Uterus (tissue), 4 donors: ENCODE measurements around the gene CFHR1. TPM values are rescaled to one million over a fixed set of nuclear protein-coding genes. Genes with fewer than 3 reads are reported as not detected.

ENCODE experiments used
- DNase-seq, 2 donors: peaks; one replicate each; pipeline ENCODE4 v3.0.0-alpha.2; 2019 to 2020
- H3K27ac ChIP-seq, 2 donors: fragments of 200-600 bp; sonication (generic); 1 replicate in 1 of 2; 2 replicates in 1 of 2; pipeline ENCODE4 v1.5.1; 2016 to 2018
- H3K27me3 ChIP-seq, 2 donors: fragments of 200-600 bp; sonication (generic); one replicate each; pipeline ENCODE4 v1.5.1; 2018 to 2019; ENCODE audit warnings: control low read depth in 1 of 2
- H3K36me3 ChIP-seq, 2 donors: fragments of 200-600 bp; sonication (generic); one replicate each; pipeline ENCODE4 v1.5.1; 2019; ENCODE audit warnings: control low read depth in 1 of 2
- H3K4me1 ChIP-seq, 2 donors: fragments of 200-600 bp; sonication (generic); one replicate each; pipeline ENCODE4 v1.5.1; 2018 to 2019; ENCODE audit warnings: control low read depth in 1 of 2
- H3K4me3 ChIP-seq, 2 donors: fragments of 200-600 bp; sonication (generic); 1 replicate in 1 of 2; 2 replicates in 1 of 2; pipeline ENCODE4 v1.5.1; 2018 to 2019; ENCODE audit warnings: mild to moderate bottlenecking in 1 of 2
- H3K9me3 ChIP-seq, 2 donors: fragments of 200-600 bp; sonication (generic); one replicate each; pipeline ENCODE4 v1.5.1; 2019; ENCODE audit warnings: control low read depth in 1 of 2
- CTCF ChIP-seq, 4 experiments: fragments of 200-600 bp in 2 of 4; fragments of 450-650 bp in 2 of 4; sonication (generic) in 2 of 4; IDR thresholded peaks; one replicate each; pipeline ENCODE4 v1.5.1; 2016 to 2019; ENCODE audit warnings: antibody characterized with exemption in 4 of 4, mild to moderate bottlenecking in 2 of 4, moderate library complexity in 1 of 4
- POLR2A ChIP-seq, 2 donors: fragments of 450-650 bp; IDR thresholded peaks; one replicate each; pipeline ENCODE4 v1.6.1; 2016; ENCODE audit warnings: antibody characterized with exemption in 2 of 2, mild to moderate bottlenecking in 1 of 2, moderate library complexity in 1 of 2
- intact Hi-C: fragments of 100-400 bp; cut with DNase I; formaldehyde crosslinking; loops from one replicate; pipeline ENCODE4 v1.15.1; 2023; ENCODE audit warnings: low total_unique reads
- total RNA-seq, 4 donors: library from RNA; depleted of rRNA in 3 of 4; stranded (reverse); fragments of >200 nt in 3 of 4; gene quantifications; one replicate each; pipeline versions ENCODE4 v1.1.0 to v1.2.4, GENCODE V29; 2014 to 2023
- donor health status: DM: yes; HTN: yes; CAD: no.

The CFHR1 gene
- total RNA-seq, 4 donors from 2014 or later: 0.41 TPM; not detected in 3

- no peaks in the 10 kb centered on the region for H3K36me3 ChIP-seq
- DNase-seq: no peak
- intact Hi-C loops: no loop called here
- no peak overlapping the region for H3K27ac ChIP-seq
- H3K27me3 ChIP-seq: no peaks in the 10 kb centered on the region
- H3K4me3 ChIP-seq: no peak overlapping the region
- no peaks in the 10 kb centered on the region for H3K4me1 ChIP-seq
- TF ChIP-seq POLR2A (IDR thresholded peaks at IDR 0.05) (no peak), CTCF (IDR thresholded peaks at IDR 0.05) (no peak)
- H3K9me3 ChIP-seq: no peaks in the 10 kb centered on the region
Measured at GRCh38 chr1:196856053-196856452, 36.5 kb downstream of the CFHR1 start.

GRCh38 chr1:196857188-196857587, 37.7 kb downstream of the CFHR1 start:
- no peaks in the 10 kb centered on the region for H3K36me3 ChIP-seq
- no peak overlapping the region for H3K27ac ChIP-seq
- H3K9me3 ChIP-seq: no peaks in the 10 kb centered on the region
- no peak for DNase-seq
- H3K4me3 ChIP-seq: no peak overlapping the region
- H3K4me1 ChIP-seq: no peaks in the 10 kb centered on the region
- H3K27me3 ChIP-seq: no peaks in the 10 kb centered on the region
- intact Hi-C loops: no loop called here
- TF ChIP-seq CTCF (IDR thresholded peaks at IDR 0.05) (no peak), POLR2A (IDR thresholded peaks at IDR 0.05) (no peak)

GRCh38 chr1:196858811-196859210, 39.3 kb downstream of the CFHR1 start:
- Histone ChIP-seq H3K27me3 (no peaks in the 10 kb centered on the region), H3K4me1 (no peaks in the 10 kb centered on the region), H3K27ac (no peak overlapping the region), H3K36me3 (no peaks in the 10 kb centered on the region), H3K4me3 (no peak overlapping the region), H3K9me3 (no peaks in the 10 kb centered on the region)
- TF ChIP-seq POLR2A (IDR thresholded peaks at IDR 0.05) (no peak), CTCF (IDR thresholded peaks at IDR 0.05) (no peak)
- intact Hi-C loops: no loop called here
- no peak for DNase-seq

- Histone ChIP-seq H3K9me3 (no peaks in the 10 kb centered on the region), H3K4me3 (no peak overlapping the region), H3K4me1 (no peaks in the 10 kb centered on the region), H3K27ac (no peak overlapping the region), H3K36me3 (no peaks in the 10 kb centered on the region), H3K27me3 (no peaks in the 10 kb centered on the region)
- intact Hi-C loops: no loop called here
- DNase-seq: no peak
- no peak for TF ChIP-seq CTCF (IDR thresholded peaks at IDR 0.05)
- no peak for TF ChIP-seq POLR2A (IDR thresholded peaks at IDR 0.05)
Measured at GRCh38 chr1:196860323-196860884, 40.9 kb downstream of the CFHR1 start.

GRCh38 chr1:196861429-196861828, 41.9 kb downstream of the CFHR1 start:
- Histone ChIP-seq H3K27me3 (no peaks in the 10 kb centered on the region), H3K27ac (no peak overlapping the region), H3K4me1 (no peaks in the 10 kb centered on the region), H3K4me3 (no peak overlapping the region), H3K36me3 (no peaks in the 10 kb centered on the region), H3K9me3 (no peaks in the 10 kb centered on the region)
- no peak for TF ChIP-seq POLR2A (IDR thresholded peaks at IDR 0.05)
- no peak for TF ChIP-seq CTCF (IDR thresholded peaks at IDR 0.05)
- DNase-seq: no peak
- intact Hi-C loops: no loop called here
